ENCODE results near the gene MS4A10.

The MS4A10 gene

GRCh38 chr11:60830478-60831142, 45.5 kb downstream of the MS4A10 start:
- DNase-seq = peak; percentile 43 to 56

- peak; percentile 56 to 64 for DNase-seq
These were observed 46.0 kb downstream of the MS4A10 start for GRCh38 chr11:60831143-60831500.

DNA sequence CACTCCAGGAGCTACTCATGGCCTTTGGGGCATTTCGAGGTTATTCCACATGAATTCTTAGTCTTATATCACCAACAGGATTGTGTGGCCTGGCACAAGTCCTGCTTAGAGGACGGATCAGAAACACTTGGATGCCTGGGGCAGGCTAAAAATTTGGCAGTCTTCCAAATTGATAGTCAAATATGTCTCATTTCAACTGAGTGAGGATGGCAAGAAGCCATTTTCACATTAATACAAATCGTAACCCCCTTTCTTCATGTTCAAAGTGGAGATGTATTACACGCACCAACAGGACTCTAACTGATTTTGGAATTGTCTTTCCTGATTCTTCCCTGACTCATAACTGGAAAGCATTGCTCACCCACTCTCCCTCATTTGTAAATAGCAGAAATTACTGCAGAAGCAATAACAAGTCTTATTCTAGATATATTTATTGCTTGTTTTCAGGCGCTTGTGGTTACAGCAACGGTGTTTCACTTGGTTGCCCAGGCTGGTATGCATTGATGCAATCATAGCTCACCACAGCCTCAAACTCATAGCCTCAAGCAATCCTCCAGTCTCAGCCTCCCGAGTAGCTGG, 46.5 kb downstream of the MS4A10 start:
- DNase-seq = no peak

GRCh38 chr11:60834742-60835533, 49.8 kb downstream of the MS4A10 start:
- no peak for DNase-seq

GRCh38 chr11:60835534-60835846, 50.4 kb downstream of the MS4A10 start:
- no peak for DNase-seq

GRCh38 chr11:60836866-60837515, 51.9 kb downstream of the MS4A10 start:
- DNase-seq = no peak

- DNase-seq = no peak
These were observed 53.0 kb downstream of the MS4A10 start for GRCh38 chr11:60838132-60838531.

DNA sequence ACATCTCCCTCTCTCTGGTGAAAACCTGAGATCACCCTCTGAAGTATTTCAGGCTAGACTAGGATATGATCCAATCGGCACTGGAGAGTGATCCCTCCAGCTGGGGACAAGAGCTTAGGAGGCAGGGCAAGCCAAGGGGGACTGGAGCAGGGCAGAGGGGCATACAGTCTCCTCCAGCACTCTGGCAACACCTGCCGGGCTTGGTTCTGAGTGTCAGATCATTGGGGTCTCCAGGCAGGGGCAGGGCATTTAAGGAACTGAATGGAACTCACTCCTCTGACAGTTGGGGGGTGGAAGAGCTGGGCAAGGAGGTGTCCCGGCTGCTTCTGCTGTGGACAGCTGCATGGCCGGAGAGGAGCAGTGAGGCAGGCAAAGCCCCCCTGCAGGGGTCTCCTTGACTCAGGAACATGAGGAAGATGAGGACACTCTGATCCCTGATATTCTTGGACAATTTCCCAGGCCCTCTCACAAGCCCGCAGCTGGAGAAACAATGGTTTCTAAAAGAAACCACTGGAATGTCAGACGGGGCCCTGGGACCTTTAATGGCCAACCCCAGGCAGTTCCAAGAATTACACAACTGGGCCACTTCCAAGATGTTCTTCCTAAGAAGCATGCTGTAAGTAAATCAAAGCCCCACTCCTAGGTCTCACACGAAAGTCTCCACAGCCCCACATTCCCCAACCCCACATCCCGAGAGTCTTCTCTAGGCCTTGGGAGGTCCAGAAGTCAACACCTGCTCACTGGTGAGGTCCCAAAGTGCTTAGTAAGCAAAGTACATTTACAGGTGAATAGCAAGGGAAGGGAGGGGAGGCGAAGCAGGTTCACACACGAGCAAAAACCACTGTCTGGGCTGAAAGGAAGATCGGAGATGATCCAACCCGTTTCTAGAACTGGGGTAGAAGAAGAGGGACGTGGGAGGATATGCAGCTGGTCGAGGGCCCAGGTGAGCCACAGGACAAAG, 55.6 kb downstream of the MS4A10 start:
- DNase-seq = no peak

- DNase-seq = peak; percentile 75 to 82
These were observed 56.9 kb downstream of the MS4A10 start, which contains the start of gene CCDC86 for GRCh38 chr11:60841797-60842667. Gene CCDC86, plus strand, starts transcription at chr11:60842113. Its CDS starts 12 bp downstream, at chr11:60842125.

DNA sequence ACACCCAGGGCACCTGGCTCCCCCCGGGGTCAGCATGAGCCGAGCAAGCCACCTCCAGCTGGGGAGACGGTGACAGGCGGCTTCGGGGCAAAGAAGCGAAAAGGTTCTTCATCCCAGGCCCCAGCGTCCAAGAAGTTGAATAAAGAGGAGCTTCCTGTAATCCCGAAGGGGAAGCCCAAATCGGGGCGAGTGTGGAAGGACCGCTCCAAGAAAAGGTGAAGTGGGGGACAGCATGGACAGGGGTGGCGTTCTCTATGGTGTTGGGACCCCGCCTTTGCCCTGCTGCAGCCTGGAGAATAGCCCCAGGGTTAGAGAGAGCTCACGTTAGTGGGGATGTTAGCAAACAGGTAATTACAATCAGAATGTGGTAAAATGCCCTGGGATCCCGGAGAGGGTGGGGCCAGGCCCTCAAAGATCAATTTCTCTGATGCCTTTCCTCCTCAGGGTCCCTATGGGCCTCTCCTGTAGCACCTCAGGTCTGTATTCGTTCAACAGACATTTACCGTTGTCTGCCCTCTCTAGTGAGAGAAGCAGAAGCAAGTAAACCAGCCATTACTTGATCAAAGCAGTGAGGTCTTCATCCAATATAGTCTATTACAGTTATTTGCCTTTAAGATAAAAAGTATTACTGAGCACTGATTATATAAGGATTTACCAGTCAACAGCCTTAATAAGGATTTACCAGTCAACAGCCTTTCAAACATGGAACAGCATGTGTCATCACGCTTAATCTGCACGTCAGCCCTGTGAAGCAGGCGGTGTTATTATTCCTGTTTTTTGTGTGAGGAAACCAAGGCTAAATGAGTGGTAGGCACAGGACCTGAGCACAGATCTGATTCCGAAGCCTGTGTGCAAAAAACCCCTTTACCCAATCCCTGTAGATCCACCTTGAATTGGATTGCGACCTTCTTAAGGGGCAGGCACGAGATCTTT, 57.8 kb downstream of the MS4A10 start:
- no peak for DNase-seq

DNA sequence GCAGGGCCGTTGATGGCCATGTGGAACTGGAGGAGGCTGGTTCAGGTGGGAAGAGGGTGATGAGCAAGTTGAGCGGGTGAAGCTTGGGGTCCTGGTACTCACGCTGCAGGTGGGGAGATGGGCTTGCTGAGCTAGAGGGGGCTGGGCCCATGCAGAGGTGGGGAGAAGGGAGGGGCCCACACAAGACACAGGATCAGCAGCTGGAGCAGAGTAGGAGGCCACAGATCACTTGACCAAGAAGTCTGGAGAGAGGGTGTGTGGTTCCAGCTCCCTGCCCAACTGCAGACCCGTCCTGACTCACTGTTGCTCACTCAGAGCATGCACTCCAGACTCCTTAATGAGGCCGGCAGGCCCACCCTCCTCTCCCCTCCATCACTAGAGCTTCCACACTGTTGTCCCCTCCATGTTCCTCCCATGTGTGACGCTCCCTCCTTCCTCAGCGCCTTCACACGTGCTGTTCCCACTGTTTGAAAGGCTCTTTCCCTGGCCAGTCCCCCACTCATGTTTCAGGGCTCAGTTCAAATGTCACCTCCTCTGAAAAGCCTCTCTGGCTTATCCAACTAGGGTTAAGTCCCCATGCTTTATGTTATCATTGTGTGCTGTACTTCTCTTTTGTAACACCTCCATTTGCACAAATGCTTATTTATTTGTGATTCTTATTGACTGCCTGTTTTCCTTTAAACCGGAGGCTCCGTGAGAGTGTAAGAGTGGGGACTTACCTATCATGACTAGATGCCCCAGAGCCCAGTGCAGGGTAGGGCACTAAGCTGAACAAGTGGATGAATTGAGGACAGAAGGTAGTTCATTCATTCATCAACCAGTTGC, 59.1 kb downstream of the MS4A10 start:
- no peak for DNase-seq

DNA sequence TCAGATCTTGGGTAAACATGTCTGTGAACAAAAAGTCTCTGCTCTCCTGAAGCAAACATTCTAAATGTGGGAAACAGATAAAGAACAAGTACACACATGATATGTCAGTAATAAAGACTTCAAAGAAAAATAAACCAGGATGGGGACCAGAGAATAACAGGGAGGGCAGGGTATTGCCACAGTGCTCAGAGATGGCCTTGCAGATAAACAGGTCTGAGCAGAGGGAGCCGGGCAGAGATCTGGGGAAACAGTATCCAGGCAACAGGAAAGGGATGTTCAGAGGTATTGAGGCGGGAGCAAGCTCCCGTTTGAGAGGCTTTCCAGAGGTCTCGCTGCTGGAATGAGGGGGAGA, 59.7 kb downstream of the MS4A10 start:
- no peak for DNase-seq

GRCh38 chr11:60845338-60845737, 60.2 kb downstream of the MS4A10 start:
- no peak for DNase-seq

DNA sequence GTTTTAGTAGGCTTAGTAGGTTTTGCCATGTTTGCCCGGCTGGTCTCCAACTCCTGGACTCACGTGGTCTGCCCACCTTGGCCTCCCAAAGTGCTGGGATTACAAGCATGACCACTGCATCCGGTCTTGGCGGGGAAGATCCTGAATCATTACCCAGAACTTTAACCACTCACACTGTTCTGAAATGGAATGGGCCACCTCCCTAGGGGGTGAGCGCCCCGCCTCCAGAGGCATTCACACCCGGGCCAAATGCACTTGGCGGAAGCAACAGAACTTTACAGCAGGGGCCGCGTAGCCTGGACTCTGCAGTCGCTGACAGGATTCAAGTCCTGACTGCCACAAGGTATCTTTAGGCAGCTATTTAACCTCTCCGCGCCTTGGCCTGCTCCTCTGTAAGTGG, 62.1 kb downstream of the MS4A10 start:
- no peak for DNase-seq

DNA sequence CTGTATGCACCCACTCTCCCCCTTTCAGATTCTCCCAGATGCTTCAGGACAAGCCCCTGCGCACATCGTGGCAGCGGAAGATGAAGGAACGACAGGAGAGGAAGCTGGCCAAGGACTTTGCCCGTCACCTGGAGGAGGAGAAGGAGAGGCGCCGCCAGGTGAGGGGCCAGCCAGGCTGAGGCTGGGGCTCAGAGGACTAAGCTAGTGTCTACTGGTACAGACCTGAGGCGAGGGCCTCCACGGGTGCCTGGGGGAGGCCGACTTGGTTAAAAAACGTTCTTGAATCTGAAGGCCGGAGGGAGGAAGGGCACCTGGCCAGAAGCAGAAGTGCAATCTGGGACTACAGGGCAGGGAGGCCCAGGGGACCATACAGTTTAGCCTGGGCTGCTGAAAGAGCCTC, 62.8 kb downstream of the MS4A10 start:
- no peak for DNase-seq

- no peak for DNase-seq
These were observed 63.6 kb downstream of the MS4A10 start for GRCh38 chr11:60848714-60849151.

GRCh38 chr11:60849641-60850520, 64.7 kb downstream of the MS4A10 start:
- no peak for DNase-seq

Measured in AML-193 (cell line).